GM12878 (cell line): ENCODE data around the gene CMSS1. TPM values are rescaled to one million over a fixed set of nuclear protein-coding genes. Genes with fewer than 3 reads are reported as not detected.

Experiments
- ATAC-seq: fragments of 200-7000 bp; cut with Tn5 transposase; 3 replicates; pipeline ENCODE4 v1.9.1; 2020; ENCODE audit warnings: mild to moderate bottlenecking, moderate library complexity
- BruUV-seq: library from RNA; stranded (reverse); fragments of 400-500 nt; replicated peaks from 2 replicates; lab custom pipeline; 2021; lab: Mats Ljungman, UMichigan
- CTCF ChIA-PET: fragments of 300-600 bp; sonication (Branson Sonifier 250); formaldehyde crosslinking; extraction: SDS; loops from one replicate; lab custom pipeline; 2021; ENCODE audit warnings: inconsistent platforms; lab: Yijun Ruan, JAX
- POLR2A ChIA-PET: fragments of 350-600 bp; formaldehyde crosslinking; extraction: SDS; loops from one replicate; lab custom pipeline; 2021; ENCODE audit warnings: inconsistent platforms; lab: Charles Lee
- RAD21 ChIA-PET: fragments of 300-600 bp; sonication (Branson Sonifier 250); formaldehyde crosslinking; loops from one replicate; lab custom pipeline; 2023; ENCODE audit warnings: antibody characterized with exemption; ENCODE audit not compliant: unreplicated experiment; lab: Charles Lee
- SMC1A ChIA-PET: fragments of 300-600 bp; sonication (Branson Sonifier 250); formaldehyde crosslinking; loops from one replicate; lab custom pipeline; 2023; ENCODE audit not compliant: unreplicated experiment, uncharacterized antibody; lab: Charles Lee
- DNase-seq: peaks from one replicate; pipeline ENCODE4 v3.0.0-alpha.2; 2011; ENCODE audit warnings: low read depth, low spot score
- FAIRE-seq: peaks from 3 replicates; lab custom pipeline; 2011; peaks lifted over from hg19 to GRCh38; lab: Jason Lieb, UNC
- H2AFZ ChIP-seq: 2 replicates; pipeline ENCODE4 v1.6.0; 2011; ENCODE audit warnings: low read depth, low read length, control low read depth; ENCODE audit not compliant: control insufficient read depth
- H3K27ac ChIP-seq: 2 replicates; pipeline ENCODE4 v1.5.1; 2011; ENCODE audit warnings: control low read depth; ENCODE audit not compliant: control insufficient read depth, insufficient read depth
- H3K27me3 ChIP-seq, 2 experiments: replicated peaks in 1 of 2; 2 replicates each; pipeline versions ENCODE4 v1.6.0 to v1.6.1; 2011; ENCODE audit warnings: low read length in 1 of 2; ENCODE audit not compliant: control insufficient read depth in 2 of 2, insufficient read depth in 2 of 2
- H3K36me3 ChIP-seq, 2 experiments: 2 replicates each; pipeline ENCODE4 v1.5.1; 2011; ENCODE audit warnings: low read length in 1 of 2; ENCODE audit not compliant: control insufficient read depth in 2 of 2, insufficient read depth in 2 of 2
- H3K4me1 ChIP-seq: 2 replicates; pipeline ENCODE4 v1.6.1; 2011; ENCODE audit warnings: mild to moderate bottlenecking, low read length, moderate library complexity, mixed read lengths; ENCODE audit not compliant: control insufficient read depth, insufficient read depth
- H3K4me2 ChIP-seq: 2 replicates; pipeline ENCODE4 v1.6.0; 2011; ENCODE audit warnings: control low read depth; ENCODE audit not compliant: control insufficient read depth, insufficient read depth
- H3K4me3 ChIP-seq: fragments of 200-600 bp; sonication (generic); 2 replicates; pipeline ENCODE4 v1.5.1; 2016
- H3K79me2 ChIP-seq: 2 replicates; pipeline ENCODE4 v1.6.0; 2011; ENCODE audit warnings: low read length; ENCODE audit not compliant: control insufficient read depth, insufficient read depth
- H3K9ac ChIP-seq: 2 replicates; pipeline ENCODE4 v1.8.0; 2011; ENCODE audit warnings: low read length, control low read depth, mixed read lengths; ENCODE audit not compliant: control insufficient read depth, insufficient read depth
- H3K9me3 ChIP-seq: replicated peaks from 3 replicates; pipeline ENCODE4 v1.5.1; 2011; ENCODE audit warnings: mild to moderate bottlenecking, low read length; ENCODE audit not compliant: control insufficient read depth, insufficient read depth
- H4K20me1 ChIP-seq: 2 replicates; pipeline ENCODE4 v1.6.0; 2011; ENCODE audit not compliant: control insufficient read depth, insufficient read depth
- CEBPB ChIP-seq, 2 experiments: fragments of 150-350 bp in 1 of 2; IDR thresholded peaks; 2 replicates each; pipeline ENCODE4 v1.6.1; 2012 to 2014; ENCODE audit warnings: low read depth in 2 of 2, low read length in 2 of 2, borderline replicate concordance in 1 of 2, inconsistent platforms in 1 of 2
- HDAC6 ChIP-seq: fragments of 200-600 bp; sonication (generic); IDR thresholded peaks from one replicate; pipeline ENCODE4 v1.8.0; 2017; ENCODE audit warnings: antibody characterized with exemption; ENCODE audit not compliant: unreplicated experiment
- JUNB ChIP-seq: IDR thresholded peaks from 2 replicates; pipeline ENCODE4 v1.6.1; 2016; ENCODE audit warnings: antibody characterized with exemption, mild to moderate bottlenecking
- NR2C1 ChIP-seq: fragments of 450-650 bp; IDR thresholded peaks from 2 replicates; pipeline ENCODE4 v1.6.1; 2017; ENCODE audit warnings: antibody characterized with exemption, mild to moderate bottlenecking, moderate library complexity
- NR2F1 ChIP-seq: fragments of 450-650 bp; conservative IDR thresholded peaks from 2 replicates; pipeline ENCODE4 v1.6.1; 2017; ENCODE audit warnings: mild to moderate bottlenecking
- RUNX3 ChIP-seq: IDR thresholded peaks from 2 replicates; pipeline ENCODE4 v1.6.1; 2012; ENCODE audit warnings: low read length, inconsistent platforms
- ZNF592 ChIP-seq: fragments of 450-650 bp; IDR thresholded peaks from 2 replicates; pipeline ENCODE4 v1.6.1; 2017; ENCODE audit warnings: mild to moderate bottlenecking, moderate library complexity
- WGBS: methylation state at CpG from one replicate; pipeline ENCODE4 v1.1.6; 2016; ENCODE audit warnings: low lambda C conversion rate; ENCODE audit not compliant: insufficient replicate concordance, insufficient coverage; ENCODE audit errors: missing lambda C conversion rate; 5-methylcytosine and 5-hydroxymethylcytosine counted together
- in situ Hi-C: fragments of 300-500 bp; cut with MboI; formaldehyde crosslinking; loops from 9 replicates; pipeline ENCODE4 v1.14.3; 2018; ENCODE audit warnings: mixed read lengths
- intact Hi-C: fragments of 100-400 bp; cut with micrococcal nuclease; formaldehyde crosslinking; loops from one replicate; pipeline ENCODE4 v1.14.2; 2022; ENCODE audit not compliant: unreplicated experiment
- polyA plus RNA-seq, 11 experiments: library from polyadenylated mRNA; depleted of rRNA in 4 of 11; unstranded in 6 of 11; stranded (reverse) in 5 of 11; fragments of >200 nt; fragmentation: Nextera tagmentation in 4 of 11; fragmentation: Illumina TruSeq in 1 of 11; extraction: Ambion mirVana in 4 of 11; extraction: Trizol in 1 of 11; gene quantifications; 1 replicate in 1 of 11; 2 replicates in 10 of 11; pipeline versions ENCODE4 v1.2.1 to v1.2.3, GENCODE V29; 2011 to 2016; ENCODE audit warnings: inconsistent platforms in 2 of 11, missing spikeins in 2 of 11, low read depth in 1 of 11
- total RNA-seq, 4 experiments: library from RNA; depleted of rRNA in 3 of 4; stranded (reverse); fragments of >200 nt in 3 of 4; fragmentation: Illumina TruSeq in 1 of 4; extraction: Trizol in 1 of 4; gene quantifications; 2 replicates each; pipeline versions ENCODE4 v1.2.1 to v1.2.3, GENCODE V29; 2013 to 2021

The CMSS1 gene
- total and polyA plus RNA-seq, 10 of the 15 experiments (the other 5 are each of a cell fraction or from before 2014, with no cell fraction given) = 31.0 to 118 (median 70.1) TPM

DNA sequence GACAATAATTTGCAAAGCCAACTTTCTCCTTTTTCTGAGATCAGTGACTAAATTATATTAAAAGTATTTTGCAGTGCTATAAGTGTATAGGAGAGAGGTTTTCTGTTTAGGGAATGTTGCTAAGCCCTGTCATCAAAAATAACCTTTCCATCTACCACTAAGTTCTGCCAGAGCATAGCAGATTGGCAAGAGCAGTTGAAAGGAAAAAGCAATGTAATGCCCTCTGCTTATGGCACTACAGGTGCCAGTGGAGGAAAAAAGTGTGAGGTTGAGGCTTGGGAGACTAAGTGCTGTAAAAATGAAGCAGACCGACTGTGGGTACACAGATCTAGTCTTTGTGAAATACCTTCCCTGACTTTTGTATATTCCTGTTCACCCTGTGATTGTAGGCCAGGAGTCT is 285.1 kb downstream of the CMSS1 start:
- FAIRE-seq (no peak), DNase-seq (no peak), ATAC-seq (no peak)
- no TSS peak for BruUV-seq
- H2AFZ ChIP-seq = no peak overlapping the region
- H3K27ac ChIP-seq = no peak overlapping the region
- ChIA-PET RAD21 (no interaction called here), CTCF (interaction anchor here (2.0 to 3.7 kb wide), 3 partner anchors 11 to 34 kb away, joined by 6 to 15 read pairs (median 11); partner anchors contain the start of gene FILIP1L), POLR2A (no interaction called here), SMC1A (interaction anchor here (1.1 to 4.8 kb wide), 2 partner anchors 13 to 115 kb away, joined by 3 to 27 read pairs; no protein-coding TSS in a partner anchor)
- H3K36me3 ChIP-seq = no peaks in the 10 kb centered on the region
- H3K27me3 ChIP-seq = no peaks in the 10 kb centered on the region
- TF ChIP-seq NR2C1 = no peak
- WGBS = 100% methylated on average over 1 of the region's 1 CpG
- in situ Hi-C loops = no loop called here
- peaks cover 33% of the 10 kb centered on the region for H3K4me1 ChIP-seq
- no peaks in the 10 kb centered on the region for H4K20me1 ChIP-seq
- H3K4me3 ChIP-seq = no peak overlapping the region
- H3K9ac ChIP-seq = no peak overlapping the region
- H3K4me2 ChIP-seq = no peak overlapping the region
- no peaks in the 10 kb centered on the region for H3K79me2 ChIP-seq
- H3K9me3 ChIP-seq = no peaks in the 10 kb centered on the region; the same call in 2 of the 3 replicates
- intact Hi-C loops = no loop called here

- in situ Hi-C loops (no loop called here), intact Hi-C loops (no loop called here)
- Histone ChIP-seq H3K9ac (peak overlapping the region; percentile 41), H3K79me2 (no peaks in the 10 kb centered on the region), H3K4me1 (peaks cover 33% of the 10 kb centered on the region), H3K4me3 (peak overlapping the region; percentile 11; the same call in 1 of the 2 replicates), H3K9me3 (no peaks in the 10 kb centered on the region; the same call in 2 of the 3 replicates), H3K27ac (peak overlapping the region; percentile 75), H4K20me1 (no peaks in the 10 kb centered on the region), H3K27me3 (no peaks in the 10 kb centered on the region), H3K36me3 (no peaks in the 10 kb centered on the region), H3K4me2 (peak overlapping the region; percentile 86), H2AFZ (peak overlapping the region; percentile 69)
- ChIA-PET CTCF (interaction anchor here (0.9 to 3.7 kb wide), 7 partner anchors 10 to 272 kb away, joined by 3 to 15 read pairs (median 5); partner anchors contain the start of gene FILIP1L), RAD21 (interaction anchor here (0.6 to 2.1 kb wide), 8 partner anchors 13 to 272 kb away, joined by 3 to 5 read pairs (median 3); no protein-coding TSS in a partner anchor), SMC1A (interaction anchor here (0.6 to 4.8 kb wide), 13 partner anchors 9 to 236 kb away, joined by 3 to 27 read pairs (median 4); no protein-coding TSS in a partner anchor), POLR2A (interaction anchor here (0.6 kb wide), 1 partner anchor 222 kb away, joined by 4 read pairs; no protein-coding TSS in a partner anchor)
- peak; percentile 96 for ATAC-seq
- no peak for FAIRE-seq
- peak; percentile 56 for DNase-seq
- no TSS peak for BruUV-seq
- whole genome bisulfite sequencing = 13% methylated on average over 4 of the region's 4 CpGs
- peak; percentile 48 for TF ChIP-seq JUNB
- peak; percentile 81 for TF ChIP-seq NR2F1
- TF ChIP-seq RUNX3 = peak; percentile 93
- no peak for TF ChIP-seq ZNF592
- TF ChIP-seq HDAC6 = no peak
- TF ChIP-seq CEBPB (IDR thresholded peaks at IDR 0.05; ENCODE audit: borderline replicate concordance in 1 of 2, low read depth in 2 of 2, low read length in 2 of 2) = no peak
Measured at GRCh38 chr3:100103558-100104441, 286.1 kb downstream of the CMSS1 start.
